GM21381 (cell line): Measurements from ENCODE around the gene COX6B1.
"Not testable (repeated sequence)": the region's sequence is repeated elsewhere in the genome, so short reads cannot be mapped to it uniquely, and the experiment has no call there.

ENCODE experiments used
- ATAC-seq: cut with Tn5 transposase; IDR thresholded peaks from one replicate; pipeline ENCODE4 v1.9.1; 2021; ENCODE audit warnings: mild to moderate bottlenecking, moderate library complexity; ENCODE audit not compliant: unreplicated experiment

COX6B1 gene

DNA sequence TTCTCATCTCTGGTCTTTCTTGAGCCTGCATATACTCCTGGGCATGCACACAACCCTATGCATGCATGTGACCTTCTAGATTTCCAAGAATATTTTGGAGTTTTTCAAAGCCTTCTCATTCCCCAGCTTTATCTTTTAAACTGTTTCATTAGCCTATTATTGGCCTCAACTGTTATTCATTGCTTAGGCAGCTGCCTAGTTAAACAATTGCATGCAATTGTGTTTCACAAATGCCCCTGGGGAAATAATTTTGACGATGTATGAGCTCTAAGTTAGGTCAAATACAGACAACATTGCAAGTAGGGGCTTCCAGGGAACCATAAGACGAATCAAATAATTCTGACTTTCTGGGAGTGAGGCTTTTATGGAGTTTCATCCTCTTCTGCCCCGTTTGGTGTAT lies 15.9 kb downstream of the COX6B1 start:
- ATAC-seq: no peak

DNA sequence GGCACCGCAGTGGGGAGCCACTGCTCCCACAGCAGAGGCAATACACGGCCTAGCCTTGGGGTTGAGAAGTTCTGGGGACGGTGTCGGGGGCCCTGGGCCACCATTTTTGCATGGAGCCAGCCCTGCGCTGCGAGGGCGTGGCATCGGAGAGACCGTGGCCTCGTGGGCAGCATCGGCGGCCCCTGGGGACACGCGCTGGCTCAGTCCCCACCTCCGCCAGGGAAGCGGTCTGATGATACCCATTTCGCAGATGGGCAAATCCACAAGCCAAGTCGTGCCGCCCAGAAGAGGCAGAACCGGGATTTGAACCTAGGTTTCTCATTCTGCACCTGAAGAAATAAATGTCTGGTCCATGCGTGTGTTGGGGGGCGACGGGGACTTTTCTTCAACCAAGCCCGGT lies 17.0 kb downstream of the COX6B1 start:
- ATAC-seq: no peak

DNA sequence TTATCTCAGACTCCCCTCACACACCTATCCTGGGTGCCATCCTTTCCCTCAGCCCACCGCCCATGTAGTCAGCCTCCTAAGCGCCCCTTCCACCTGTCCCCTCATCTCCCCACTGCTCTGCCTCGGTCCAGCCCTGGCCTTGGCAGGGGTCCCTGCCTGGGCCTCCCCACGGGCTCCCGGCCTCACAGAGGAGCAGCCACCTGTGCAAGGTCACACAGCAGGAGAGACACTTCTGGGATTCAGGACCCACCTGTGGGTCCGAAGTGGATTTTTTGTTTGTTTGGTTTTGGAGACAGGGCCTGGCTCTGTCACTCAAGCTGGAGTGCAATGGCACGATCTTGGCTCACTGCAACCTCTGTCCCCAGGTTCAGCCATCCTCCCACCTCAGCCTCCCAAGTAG lies 17.5 kb downstream of the COX6B1 start:
- no peak for ATAC-seq

DNA sequence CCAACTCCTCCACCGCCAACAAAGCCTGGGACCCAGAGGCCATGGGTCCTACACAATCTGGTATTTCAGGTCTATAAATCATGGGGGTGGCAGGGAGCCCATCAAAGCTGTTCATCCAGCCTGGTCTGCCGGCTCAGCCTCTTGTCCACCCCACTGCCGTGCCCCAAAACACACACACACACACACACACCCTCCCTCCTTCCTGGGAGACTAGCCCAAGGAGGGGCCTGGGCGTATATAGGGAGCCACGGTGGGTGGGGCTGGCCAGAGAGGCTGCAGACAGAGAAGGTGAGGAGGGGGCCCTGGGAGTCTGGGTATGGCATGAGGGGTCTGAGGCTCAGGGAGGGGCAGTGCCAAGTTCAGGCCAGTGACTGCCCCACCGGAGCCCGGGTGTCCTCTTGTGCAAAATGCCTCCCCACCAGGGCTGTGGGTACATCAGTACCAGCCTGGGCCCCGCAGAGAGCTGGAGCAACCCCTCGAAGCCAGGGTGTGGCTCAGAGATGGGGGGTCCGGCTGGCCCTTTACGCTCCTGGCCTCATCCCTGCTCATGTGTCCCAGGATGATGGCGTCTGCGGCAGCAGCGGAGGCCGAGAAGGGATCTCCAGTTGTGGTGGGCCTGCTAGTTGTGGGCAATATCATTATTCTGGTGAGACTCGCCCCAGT lies 18.3 kb downstream of the COX6B1 start, which contains the start of gene UPK1A:
UPK1A (plus strand) TSS at position 267 of the 663 bp plus-strand sequence; CDS start at position 563, 296 bp downstream.
- no peak for ATAC-seq

DNA sequence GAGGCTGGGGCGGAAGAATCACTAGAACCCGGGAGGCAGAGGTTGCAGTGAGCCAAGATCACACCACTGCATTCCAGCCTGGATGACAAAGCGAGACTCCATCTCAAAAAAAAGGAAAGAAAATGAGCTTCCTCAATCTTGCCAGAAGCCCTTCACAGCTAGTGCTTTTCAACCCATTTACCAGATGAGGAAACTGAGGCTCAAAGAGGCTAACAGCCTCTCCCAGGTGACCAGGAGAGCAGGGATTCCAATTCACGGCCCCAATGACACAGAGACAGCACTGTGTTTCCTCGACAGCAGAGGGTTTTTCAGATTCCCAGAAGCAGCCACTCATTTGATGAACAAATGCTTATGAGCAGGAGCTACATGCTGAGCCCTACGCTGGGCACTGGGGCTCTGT lies 21.4 kb downstream of the COX6B1 start:
- no peak for ATAC-seq

DNA sequence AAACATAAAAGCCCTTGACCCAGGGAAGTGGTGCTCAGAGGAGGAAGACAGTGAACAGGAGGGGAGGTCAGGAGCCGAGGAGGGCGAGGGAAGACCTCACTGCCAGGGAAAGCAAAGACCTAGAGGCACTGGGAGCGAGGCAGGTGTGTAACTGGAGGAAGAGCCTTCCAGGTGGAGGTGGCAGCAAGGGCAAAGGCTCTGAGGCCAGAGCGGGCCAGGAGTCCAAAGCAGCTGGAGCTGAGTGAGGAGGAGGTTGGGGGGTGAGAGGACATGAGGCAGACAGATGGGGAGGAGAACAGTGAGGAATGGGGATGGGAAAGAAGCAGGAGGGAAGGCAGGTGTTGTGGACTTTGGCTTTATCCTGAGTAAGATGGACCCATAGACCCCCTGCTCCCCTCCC lies 21.9 kb downstream of the COX6B1 start:
- no peak for ATAC-seq

DNA sequence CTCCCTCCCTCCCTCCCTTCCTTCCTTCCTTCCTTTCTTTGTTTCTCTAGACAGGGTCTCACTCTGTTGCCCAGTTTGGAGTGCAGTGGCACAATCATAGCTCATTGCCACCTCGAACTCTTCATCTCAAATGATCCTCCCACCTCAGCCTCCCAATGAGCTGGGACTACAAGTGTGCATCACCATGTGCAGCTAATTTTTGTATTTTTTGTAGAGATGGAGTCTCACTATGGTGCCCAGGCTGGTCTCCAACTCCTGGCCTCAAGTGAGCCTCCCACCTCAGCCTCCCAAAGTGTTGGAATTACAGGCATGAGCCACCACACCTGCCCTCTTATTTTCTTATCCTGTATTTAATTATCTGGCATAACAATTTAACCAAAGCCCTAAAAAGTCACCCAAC lies 22.6 kb downstream of the COX6B1 start:
- ATAC-seq: no peak

DNA sequence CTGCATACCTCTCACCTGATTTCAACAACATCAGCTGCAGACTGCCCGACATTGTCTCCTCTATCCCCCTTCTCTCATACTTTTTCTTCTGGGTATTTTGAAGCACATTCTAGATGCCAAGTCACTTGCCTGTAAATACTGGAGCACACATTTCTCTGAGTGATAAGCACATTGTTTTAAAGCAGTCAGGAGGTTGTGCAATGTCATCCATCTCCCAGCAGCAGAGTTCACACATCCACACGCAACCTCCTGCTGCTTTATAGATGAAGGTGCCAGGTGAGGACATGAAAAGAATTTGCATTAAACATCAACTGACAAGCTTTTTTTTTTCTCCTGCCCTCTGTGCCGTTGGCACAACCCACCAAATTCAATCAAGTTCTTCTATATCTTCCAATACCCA lies 23.7 kb downstream of the COX6B1 start:
- ATAC-seq: no peak

DNA sequence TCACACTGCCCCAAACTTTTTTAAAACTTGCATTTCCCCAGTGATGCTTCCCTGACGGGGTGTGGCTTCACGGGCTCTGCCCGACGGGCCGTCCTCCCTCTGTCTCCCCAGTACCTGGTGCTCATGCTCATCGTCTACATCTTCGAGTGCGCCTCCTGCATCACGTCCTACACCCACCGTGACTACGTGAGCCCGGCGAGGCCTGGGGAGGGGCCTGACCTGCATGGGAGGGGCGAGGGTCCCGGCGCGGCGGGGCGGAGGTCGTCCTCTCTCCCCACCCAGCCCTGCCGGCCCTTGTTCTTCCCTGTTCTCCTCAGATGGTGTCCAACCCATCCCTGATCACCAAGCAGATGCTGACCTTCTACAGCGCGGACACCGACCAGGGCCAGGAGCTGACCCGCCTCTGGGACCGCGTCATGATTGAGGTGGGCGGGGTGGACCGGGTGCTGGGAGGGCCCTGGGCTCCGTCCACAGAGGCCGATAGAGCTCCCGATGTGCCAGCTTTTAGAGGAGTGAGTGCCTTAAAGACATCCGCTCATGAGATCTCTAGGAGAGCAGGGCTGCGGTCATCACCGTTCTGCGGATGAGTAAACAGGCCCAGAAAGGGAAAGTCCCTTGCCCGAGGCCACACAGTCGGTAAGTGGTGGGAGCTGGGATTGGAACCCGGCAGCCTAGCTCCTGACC lies 25.1 kb downstream of the COX6B1 start:
- no peak for ATAC-seq

DNA sequence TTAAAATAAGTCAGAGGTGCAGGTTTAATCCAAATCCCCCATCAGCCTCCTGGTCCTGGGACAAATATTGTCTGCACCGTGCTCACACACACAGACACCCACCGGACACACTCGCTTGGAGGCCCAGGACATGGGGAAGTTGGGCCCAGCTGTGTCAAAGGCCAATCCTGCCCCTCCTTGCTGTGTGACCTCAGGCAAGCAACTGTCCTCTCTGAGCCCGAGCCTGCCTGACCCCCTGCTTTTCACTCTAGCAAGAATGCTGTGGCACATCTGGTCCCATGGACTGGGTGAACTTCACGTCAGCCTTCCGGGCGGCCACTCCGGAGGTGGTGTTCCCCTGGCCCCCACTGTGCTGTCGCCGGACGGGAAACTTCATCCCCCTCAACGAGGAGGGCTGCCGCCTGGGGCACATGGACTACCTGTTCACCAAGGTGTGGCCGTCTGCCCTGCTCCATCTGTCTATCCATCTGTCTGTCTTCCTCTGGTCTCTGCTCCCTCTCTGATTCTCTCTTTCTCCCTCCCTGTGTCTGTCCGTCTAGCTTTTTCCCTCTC lies 27.5 kb downstream of the COX6B1 start:
- no peak for ATAC-seq

DNA sequence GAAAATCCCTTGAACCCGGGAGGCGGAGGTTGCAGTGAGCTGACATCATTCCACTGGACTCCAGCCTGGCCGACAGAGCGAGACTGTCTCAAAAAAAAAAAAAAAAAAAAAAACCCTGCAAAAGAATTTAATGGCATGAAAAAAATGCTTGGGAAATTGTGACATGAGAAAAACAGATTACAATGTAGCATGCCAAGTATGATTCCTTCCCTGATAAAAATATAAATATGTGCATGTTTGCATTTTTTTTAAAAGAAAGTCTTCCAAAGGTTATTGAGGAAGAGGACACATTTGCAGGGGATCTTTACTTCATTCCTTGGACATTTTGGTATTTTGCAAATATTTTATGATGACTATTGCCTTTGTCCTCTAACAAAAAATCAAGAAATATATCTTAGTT lies 41.7 kb downstream of the COX6B1 start:
- ATAC-seq: no peak

DNA sequence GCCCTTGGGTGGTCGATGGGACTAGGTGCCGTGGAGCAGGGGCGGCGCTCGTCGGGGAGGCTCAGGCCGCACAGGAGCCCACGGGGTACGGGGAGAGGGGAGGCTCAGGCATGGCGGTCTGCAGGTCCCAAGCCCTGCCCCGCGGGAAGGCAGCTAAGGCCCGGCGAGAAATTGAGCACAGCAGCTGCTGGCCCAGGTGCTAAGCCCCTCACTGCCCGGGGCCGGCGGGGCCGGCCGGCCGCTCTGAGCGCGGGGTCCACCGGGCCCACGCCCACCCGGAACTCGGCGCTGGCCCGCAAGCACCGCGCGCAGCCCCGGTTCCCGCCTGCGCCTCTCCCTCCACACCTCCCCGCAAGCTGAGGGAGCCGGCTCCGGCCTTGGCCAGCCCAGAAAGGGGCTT lies 43.0 kb downstream of the COX6B1 start:
- not testable (repeated sequence) for ATAC-seq

DNA sequence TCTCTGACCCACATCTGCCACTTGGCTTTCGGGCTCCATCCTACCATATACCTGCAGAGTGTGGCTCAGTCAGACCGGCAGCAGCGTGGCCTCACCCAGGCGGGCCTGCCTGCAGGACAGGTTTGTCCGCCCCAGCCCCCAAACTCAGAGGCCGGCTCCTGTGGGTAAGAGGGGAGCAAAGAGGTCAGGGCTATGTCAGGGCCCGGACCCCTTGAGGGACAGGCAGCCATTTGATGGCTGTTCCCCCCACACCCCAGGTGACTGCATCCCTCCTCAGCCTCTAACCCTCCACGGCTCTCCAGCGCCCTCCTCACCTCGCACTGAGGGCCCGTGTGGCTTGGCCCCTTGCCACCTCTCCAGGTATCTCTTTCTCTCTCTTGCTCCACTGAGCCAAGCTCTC lies 43.9 kb downstream of the COX6B1 start:
- ATAC-seq: no peak

DNA sequence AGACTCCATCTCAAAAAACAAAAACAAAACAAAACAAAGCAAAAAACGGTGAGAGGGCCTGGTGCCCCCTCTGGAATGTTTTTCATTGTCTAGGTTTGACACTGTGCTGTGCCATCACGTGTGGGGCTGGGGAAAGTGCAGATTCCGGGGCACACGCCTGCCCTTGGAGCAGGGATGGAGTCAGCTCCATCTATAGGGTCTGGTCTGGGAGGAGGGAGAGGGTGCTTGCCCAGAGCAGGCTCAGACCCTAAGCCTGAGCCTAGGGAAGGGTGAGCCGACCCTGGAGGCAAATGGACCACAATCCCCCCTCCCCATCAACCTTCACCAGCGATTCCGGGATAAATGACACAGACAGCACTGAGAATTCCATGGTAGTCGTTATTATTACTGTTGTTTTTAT lies 45.3 kb downstream of the COX6B1 start:
- peak; percentile 11 for ATAC-seq

DNA sequence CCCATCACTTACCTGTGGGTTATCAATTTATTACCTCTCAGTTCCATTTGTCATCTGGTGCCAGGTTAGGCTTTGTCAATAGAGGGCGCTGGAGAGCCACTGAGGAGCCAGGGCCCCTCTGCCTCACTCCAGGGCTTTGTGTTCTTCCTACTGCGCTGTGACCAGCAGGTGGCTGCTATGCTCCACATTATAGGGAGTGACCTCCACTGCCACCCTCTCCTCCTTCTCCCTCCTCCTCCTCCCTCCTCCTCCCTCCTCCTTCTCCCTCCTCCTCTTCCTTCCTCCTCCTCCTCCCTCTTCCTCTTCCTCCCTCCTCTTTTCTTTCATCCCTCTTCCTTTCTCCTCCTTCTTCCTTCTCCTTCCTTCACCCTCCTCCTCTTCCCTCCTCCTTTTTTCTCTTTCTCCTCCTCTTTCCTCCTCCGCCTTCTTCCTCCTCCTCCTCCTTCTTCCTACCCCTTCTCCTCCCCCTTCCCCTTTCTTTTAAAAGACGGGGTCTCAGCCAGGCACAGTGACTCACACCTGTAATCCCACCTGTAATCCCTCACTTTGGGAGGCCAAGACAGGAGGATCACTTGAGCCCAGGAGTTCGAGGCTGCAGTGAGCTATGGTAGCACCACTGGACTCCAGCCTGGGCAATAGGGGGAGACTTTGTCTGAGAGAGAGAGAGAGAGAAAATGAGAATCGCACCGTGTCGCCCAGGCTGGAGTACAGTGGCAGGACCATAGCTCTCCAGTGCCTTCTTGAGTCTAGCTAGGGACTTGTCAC lies 45.9 kb downstream of the COX6B1 start:
- peak; percentile 71 for ATAC-seq

DNA sequence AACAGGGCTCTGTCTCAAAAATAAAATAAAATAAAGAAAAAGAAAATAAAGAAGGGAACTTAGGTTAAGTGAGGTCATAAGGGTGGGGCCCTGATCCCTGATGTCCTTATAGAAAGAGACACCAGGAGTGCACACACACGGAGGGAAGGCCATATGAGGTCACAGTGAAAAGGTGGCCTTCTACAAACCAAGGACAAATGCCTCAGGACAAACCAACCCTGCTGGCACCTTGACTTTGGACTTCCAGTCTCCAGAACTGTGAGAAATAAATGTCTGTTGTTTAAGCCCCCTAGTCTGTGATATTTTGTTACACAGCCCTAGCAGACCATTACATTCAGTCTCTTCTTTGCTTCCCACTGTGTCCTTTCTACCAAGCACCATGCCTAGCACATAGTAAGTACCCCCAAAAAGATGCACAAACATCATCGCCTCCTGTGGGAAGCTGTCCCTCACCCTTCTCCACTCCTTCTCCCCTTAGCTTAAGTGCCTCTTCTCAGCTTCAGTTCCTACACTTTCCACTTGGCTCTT lies 47.8 kb downstream of the COX6B1 start:
- ATAC-seq: no peak

DNA sequence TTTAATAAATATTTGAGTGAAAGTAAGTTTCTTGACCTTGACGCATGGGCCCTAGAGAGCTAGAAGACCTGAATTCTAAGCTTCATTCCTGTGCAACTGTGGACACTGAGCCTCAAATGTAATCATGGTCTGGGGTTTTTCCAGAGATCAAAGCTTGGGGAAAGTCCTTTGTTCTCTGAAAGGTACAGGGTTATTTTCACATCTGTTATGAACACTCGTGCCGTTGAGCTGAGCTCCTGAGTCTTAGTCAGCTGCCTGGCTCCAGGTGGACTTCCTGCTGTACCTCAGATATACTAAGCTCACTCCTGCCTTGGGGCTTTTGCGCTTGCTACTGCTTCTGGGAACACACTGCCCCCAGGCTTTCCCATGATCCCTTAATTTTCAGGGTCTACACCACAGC lies 48.7 kb downstream of the COX6B1 start:
- ATAC-seq: no peak

DNA sequence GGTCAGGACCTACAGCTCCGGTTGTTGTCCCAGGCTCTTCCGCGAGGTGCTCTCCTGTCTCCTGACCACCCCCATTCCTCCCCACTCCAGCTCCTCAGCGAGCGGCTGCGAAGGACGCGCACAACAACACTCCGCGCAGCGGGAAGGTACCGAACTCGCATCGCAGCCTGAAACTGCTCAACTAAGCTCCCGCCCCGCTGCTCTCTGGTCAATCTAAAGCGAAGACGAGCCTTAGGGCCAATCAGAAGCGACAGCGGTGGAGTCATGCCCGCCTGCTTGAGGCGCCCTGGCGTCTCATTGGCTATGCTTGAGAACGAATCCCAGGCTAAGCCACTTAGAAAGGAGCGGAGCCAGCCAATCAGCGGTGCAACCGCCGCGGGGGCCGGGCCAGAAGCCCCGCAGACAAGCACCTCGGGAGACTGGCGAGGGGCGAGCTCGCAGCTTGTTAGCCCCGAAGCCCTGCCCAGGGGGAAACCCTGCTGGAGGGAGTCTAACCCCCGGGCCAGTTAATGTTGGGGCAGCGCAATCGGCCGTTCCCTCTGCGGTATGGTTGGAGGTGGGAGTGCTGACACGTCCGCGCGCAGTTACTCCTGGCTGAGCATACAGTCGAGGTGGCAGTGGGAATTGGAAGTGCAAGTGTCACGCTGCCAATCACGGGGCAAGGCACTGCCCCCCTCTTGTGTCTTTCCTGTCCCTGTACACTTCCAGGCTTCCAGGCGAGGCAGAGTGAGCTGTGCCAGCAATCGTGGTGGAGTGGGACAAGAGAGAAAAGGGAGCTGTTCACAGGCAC lies 54.3 kb downstream of the COX6B1 start:
- ATAC-seq: peak; percentile 96

DNA sequence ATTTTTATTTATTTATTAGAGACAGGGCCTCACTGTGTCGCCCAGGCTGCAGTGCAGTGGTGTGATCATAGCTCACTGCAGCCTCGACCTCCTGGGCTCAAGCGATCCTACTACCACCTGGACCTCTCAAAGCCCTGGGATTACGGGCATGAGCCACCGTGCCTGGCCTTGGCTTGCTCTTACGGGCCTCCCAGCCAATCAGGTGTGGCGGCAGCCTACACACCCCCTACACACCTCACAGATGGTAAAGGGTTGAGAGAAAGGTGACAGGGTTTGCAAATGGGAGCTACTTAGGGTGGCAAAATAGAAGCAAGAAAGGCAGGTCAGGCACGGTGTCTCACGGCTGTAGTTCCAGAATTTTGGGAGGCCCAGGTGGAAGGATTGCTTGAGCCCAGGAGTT lies 55.2 kb downstream of the COX6B1 start:
- no peak for ATAC-seq

DNA sequence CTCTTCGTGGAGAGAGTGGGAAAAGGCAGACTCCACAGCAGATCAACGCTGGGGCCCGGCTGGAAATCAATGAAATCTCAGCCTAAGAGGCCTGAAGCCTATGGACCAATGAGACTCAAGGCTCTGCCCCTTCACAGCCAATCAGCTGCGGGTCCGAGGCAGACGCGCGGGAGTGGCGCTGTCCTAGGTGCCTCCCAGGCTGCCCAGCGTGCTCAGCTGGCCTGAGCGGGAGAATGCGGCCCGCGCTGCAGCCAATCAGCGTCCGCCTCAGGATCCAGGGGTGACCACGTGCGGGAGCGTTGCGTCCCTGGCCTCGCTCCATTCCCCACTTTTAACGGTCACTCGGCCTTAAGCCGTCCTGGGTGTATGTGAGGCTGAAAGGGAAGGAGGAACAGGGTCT lies 56.1 kb downstream of the COX6B1 start, which contains the start of gene ZBTB32:
ZBTB32 (plus strand) TSS at position 341 of the 400 bp plus-strand sequence. CDS start 10,069 bp downstream, outside the sequence.
- no peak for ATAC-seq
